HG02571 (cell line): ENCODE results near the gene MTREX.

Source experiments
- ATAC-seq: cut with Tn5 transposase; IDR thresholded peaks from one replicate; pipeline ENCODE4 v1.9.1; 2021; ENCODE audit warnings: mild to moderate bottlenecking, moderate library complexity; ENCODE audit not compliant: unreplicated experiment

The MTREX gene

GRCh38 chr5:55377810-55378209 is 70.0 kb downstream of the MTREX start:
- no peak for ATAC-seq

- ATAC-seq: no peak
These were observed 75.5 kb downstream of the MTREX start for GRCh38 chr5:55383254-55383653.

- ATAC-seq: no peak
These were observed 76.3 kb downstream of the MTREX start for GRCh38 chr5:55384072-55384471.

- ATAC-seq: no peak
These were observed 77.4 kb downstream of the MTREX start for GRCh38 chr5:55385227-55385626.

GRCh38 chr5:55385846-55386245 is 78.1 kb downstream of the MTREX start:
- ATAC-seq: no peak

GRCh38 chr5:55386356-55386755 is 78.6 kb downstream of the MTREX start:
- no peak for ATAC-seq

GRCh38 chr5:55387865-55388264 is 80.1 kb downstream of the MTREX start:
- ATAC-seq: no peak

- ATAC-seq: no peak
These were observed 83.9 kb downstream of the MTREX start for GRCh38 chr5:55391707-55392106.

- no peak for ATAC-seq
These were observed 84.9 kb downstream of the MTREX start for GRCh38 chr5:55392669-55393068.

GRCh38 chr5:55393501-55394175 is 85.8 kb downstream of the MTREX start:
- ATAC-seq: no peak

GRCh38 chr5:55402199-55402598 is 94.4 kb downstream of the MTREX start:
- no peak for ATAC-seq

- no peak for ATAC-seq
These were observed 98.5 kb downstream of the MTREX start for GRCh38 chr5:55406292-55406691.

- no peak for ATAC-seq
These were observed 99.4 kb downstream of the MTREX start for GRCh38 chr5:55407059-55407684.

GRCh38 chr5:55407984-55408383 is 100.2 kb downstream of the MTREX start:
- ATAC-seq: no peak

GRCh38 chr5:55409775-55410174 is 102.0 kb downstream of the MTREX start:
- no peak for ATAC-seq

GRCh38 chr5:55410845-55411244 is 103.1 kb downstream of the MTREX start:
- no peak for ATAC-seq

- no peak for ATAC-seq
These were observed 104.1 kb downstream of the MTREX start for GRCh38 chr5:55411876-55412275.

- ATAC-seq: no peak
These were observed 105.9 kb downstream of the MTREX start for GRCh38 chr5:55413644-55414043.

- no peak for ATAC-seq
These were observed 107.3 kb downstream of the MTREX start for GRCh38 chr5:55415071-55415470.

GRCh38 chr5:55416306-55416705 is 108.5 kb downstream of the MTREX start:
- ATAC-seq: no peak

- ATAC-seq: no peak
These were observed 111.5 kb downstream of the MTREX start for GRCh38 chr5:55418994-55419968.
